Measurements from ENCODE around the gene KLRK1.

DNA sequence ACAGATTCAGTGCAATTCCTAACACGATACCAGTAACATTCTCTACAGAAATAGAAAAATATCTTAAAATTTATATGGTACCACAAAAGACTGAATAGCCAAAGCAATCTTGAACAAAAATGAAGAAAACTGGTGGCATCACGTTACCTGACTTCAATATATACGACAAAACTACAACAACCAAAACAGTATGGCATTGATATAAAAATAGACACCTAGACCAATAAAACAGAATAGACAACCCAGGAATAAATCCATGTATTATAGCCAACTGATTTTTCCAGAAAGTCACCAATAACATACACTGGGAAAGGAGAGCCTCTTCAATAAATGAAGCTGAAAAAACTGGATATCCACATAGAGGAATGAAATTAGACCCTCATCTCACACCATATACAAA lies 5.7 kb downstream of the KLRK1 start:
- no peak for TF ChIP-seq CTCF (IDR thresholded peaks at IDR 0.05; ENCODE audit: low read length)
- TF ChIP-seq EZH2phosphoT487 (IDR thresholded peaks at IDR 0.05; ENCODE audit: low read length), result no peak
- no peak for TF ChIP-seq EZH2 (optimal IDR thresholded peaks at IDR 0.05; ENCODE audit: low read depth, low read length)

Data from MM.1S (cell line).